SK-N-SH (cell line): ENCODE measurements around the gene LPP.

ENCODE experiments used
- EP300 ChIP-seq, 2 experiments: IDR thresholded peaks; 2 replicates each; pipeline versions ENCODE4 v1.4.0 to v1.6.1; 2012; ENCODE audit warnings: borderline replicate concordance in 1 of 2, low read depth in 1 of 2, low read length in 1 of 2
- EZH2phosphoT487 ChIP-seq: fragments of 200-600 bp; sonication (generic); IDR thresholded peaks from 2 replicates; pipeline ENCODE4 v1.6.1; 2017; ENCODE audit warnings: low read depth, mixed run types, mild to moderate bottlenecking, antibody characterized with exemption, moderate library complexity, borderline replicate concordance
- FOSL2 ChIP-seq: IDR thresholded peaks from 2 replicates; pipeline ENCODE4 v1.4.0; 2012; ENCODE audit warnings: low read depth, mild to moderate bottlenecking, moderate library complexity, borderline replicate concordance
- FOXM1 ChIP-seq: IDR thresholded peaks from 2 replicates; pipeline ENCODE4 v1.4.0; 2012; ENCODE audit warnings: low read depth, mild to moderate bottlenecking
- NFIC ChIP-seq: IDR thresholded peaks from 2 replicates; pipeline ENCODE4 v1.4.0; 2012; ENCODE audit warnings: borderline replicate concordance
- POLR2AphosphoS5 ChIP-seq: IDR thresholded peaks from 2 replicates; pipeline ENCODE4 v1.6.1; 2012; ENCODE audit warnings: low read depth, low read length
- RAD21 ChIP-seq: IDR thresholded peaks from 2 replicates; pipeline ENCODE4 v1.6.1; 2012; ENCODE audit warnings: mild to moderate bottlenecking, low read length
- REST ChIP-seq: IDR thresholded peaks from 2 replicates; pipeline ENCODE4 v1.6.1; 2012; ENCODE audit warnings: mild to moderate bottlenecking, low read depth, low read length, moderate library complexity
- SIN3A ChIP-seq: IDR thresholded peaks from 2 replicates; pipeline ENCODE4 v1.6.1; 2012; ENCODE audit warnings: low read depth, mild to moderate bottlenecking, low read length, moderate library complexity, borderline replicate concordance
- SMC3 ChIP-seq: IDR thresholded peaks from 2 replicates; pipeline ENCODE4 v1.6.1; 2012; ENCODE audit warnings: low read depth, low read length, improper control_type of control experiment
- TEAD4 ChIP-seq: IDR thresholded peaks from 2 replicates; pipeline ENCODE4 v1.4.0; 2012; ENCODE audit warnings: mild to moderate bottlenecking, borderline replicate concordance; ENCODE audit not compliant: insufficient read depth
- TF ChIP-seq, protein P1 (sequence below): fragments of 200-600 bp; sonication (generic); IDR thresholded peaks from 2 replicates; pipeline ENCODE4 v1.6.1; 2017; ENCODE audit warnings: antibody characterized with exemption, mild to moderate bottlenecking, moderate library complexity

DNA sequence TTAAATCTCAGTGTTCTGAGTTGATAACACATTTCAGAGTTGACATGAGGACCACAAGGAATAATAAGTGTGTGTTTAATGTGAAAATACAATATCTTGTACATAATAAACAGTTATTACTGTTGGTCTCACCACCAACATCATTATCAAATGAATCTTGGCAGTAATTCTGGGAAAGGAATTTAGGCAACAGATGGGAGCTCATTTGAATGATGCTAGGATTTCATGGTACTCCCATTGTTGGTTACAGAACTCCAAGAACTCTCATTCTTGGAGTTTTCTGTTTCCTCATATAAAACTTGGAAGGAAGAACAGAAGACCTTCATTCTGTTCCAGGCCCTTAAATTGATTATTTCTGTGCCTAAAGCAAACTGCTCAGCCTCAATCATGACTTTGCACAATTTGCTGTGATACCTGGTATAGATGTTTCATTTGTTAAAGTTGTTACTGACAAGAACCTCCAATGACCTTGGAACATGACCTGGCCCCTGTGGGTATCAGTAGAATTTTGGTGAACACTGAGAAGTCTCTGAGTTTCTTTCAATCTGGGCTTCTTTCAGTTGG is 385.8 kb downstream of the LPP start:
- TF ChIP-seq SMC3 (no peak), EP300 (IDR thresholded peaks at IDR 0.05; ENCODE audit: borderline replicate concordance in 1 of 2, low read depth in 1 of 2, low read length in 1 of 2) (no peak), RAD21 (no peak), POLR2AphosphoS5 (no peak), NFIC (no peak), TEAD4 (no peak), SIN3A (no peak), REST (no peak), FOSL2 (no peak), FOXM1 (no peak), EZH2phosphoT487 (no peak)
- TF ChIP-seq, protein P1, sequence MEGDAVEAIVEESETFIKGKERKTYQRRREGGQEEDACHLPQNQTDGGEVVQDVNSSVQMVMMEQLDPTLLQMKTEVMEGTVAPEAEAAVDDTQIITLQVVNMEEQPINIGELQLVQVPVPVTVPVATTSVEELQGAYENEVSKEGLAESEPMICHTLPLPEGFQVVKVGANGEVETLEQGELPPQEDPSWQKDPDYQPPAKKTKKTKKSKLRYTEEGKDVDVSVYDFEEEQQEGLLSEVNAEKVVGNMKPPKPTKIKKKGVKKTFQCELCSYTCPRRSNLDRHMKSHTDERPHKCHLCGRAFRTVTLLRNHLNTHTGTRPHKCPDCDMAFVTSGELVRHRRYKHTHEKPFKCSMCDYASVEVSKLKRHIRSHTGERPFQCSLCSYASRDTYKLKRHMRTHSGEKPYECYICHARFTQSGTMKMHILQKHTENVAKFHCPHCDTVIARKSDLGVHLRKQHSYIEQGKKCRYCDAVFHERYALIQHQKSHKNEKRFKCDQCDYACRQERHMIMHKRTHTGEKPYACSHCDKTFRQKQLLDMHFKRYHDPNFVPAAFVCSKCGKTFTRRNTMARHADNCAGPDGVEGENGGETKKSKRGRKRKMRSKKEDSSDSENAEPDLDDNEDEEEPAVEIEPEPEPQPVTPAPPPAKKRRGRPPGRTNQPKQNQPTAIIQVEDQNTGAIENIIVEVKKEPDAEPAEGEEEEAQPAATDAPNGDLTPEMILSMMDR: no peak
